NCI-H345 treated with DMSO at 0.1 percent for 48 hours (cell line): Measurements from ENCODE around the gene P3H3.

Experiments
- DNase-seq: peaks from one replicate; lab custom pipeline; 2025; ENCODE audit not compliant: unreplicated experiment; lab: John Stamatoyannopoulos, UW

Gene P3H3

GRCh38 chr12:6842075-6842474 lies 13.9 kb downstream of the P3H3 start:
- no peak for DNase-seq

GRCh38 chr12:6843118-6843902 lies 15.1 kb downstream of the P3H3 start:
- DNase-seq: no peak

DNA sequence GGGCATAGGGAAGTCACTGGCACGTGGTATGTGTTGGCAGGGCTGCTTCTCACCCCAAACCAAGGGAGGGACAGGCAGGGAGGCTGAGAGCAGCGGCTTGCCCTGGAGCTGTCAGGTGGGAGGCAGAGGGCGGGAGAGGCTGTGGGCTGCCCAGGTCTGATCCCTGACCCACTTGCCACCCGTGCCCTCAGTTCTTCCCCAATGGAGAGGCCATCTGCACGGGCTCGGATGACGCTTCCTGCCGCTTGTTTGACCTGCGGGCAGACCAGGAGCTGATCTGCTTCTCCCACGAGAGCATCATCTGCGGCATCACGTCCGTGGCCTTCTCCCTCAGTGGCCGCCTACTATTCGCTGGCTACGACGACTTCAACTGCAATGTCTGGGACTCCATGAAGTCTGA lies 17.2 kb downstream of the P3H3 start:
- no peak for DNase-seq

DNA sequence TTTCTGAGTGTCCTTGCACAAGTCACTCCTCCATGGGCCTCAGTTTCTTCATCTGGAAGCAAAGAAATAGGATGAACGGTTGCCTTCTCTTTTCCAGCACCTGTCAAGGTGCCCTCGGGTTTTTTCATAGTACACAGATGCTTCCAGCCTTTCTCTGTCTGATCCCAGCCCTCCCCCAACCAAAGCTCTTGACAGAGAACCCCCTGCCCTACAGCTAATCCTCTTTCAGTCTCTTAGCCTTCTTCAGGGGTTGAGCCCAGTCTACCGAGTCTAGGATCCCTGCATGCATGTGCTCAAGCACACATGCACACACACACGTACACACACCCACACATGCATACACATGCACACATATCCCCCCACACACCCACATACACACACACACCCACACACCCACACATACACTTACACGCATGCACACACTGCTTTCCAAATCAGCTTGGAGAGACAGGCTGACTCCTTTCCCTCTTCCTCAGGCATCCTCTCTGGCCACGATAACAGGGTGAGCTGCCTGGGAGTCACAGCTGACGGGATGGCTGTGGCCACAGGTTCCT lies 18.2 kb downstream of the P3H3 start:
- DNase-seq: no peak

DNA sequence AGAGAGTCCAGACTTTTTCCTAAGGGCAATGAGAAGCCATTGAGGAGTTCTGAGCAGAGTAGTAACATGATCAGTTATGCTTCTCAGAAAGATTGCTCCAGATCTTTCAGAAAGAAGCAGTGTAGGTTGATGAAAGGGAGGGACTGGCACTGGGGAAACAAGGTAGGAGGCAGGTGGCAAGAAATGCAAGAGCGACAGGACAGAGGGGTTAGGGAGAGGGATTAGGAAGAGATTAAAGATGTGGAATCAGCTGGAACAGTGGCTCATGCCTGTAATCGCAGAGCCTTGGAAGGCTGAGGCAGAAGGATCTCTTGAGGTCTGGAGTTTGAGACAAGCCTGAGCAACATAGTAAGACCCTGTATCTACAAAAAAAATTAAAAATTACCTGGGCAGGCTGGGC lies 19.5 kb downstream of the P3H3 start:
- no peak for DNase-seq

DNA sequence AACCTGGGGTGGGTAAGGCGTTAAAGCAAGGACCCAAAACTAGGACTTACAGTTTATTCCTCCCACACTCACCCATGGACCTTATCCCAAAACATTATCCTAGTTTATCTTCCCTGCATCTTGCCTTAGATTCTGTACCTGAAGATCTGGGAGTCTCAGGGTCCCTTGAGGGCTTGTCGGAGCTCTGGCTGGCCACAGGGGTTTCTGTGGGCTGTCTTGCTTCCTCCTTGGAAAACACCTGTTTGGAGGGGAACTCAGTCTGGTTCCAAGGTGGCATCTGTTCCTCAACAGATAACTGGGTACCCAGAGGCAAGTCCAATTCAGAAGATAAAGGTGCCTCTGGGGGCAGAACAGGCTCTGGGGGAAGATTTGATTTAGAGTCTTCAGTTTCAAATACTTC lies 21.2 kb downstream of the P3H3 start:
- no peak for DNase-seq

GRCh38 chr12:6849976-6850560 lies 21.9 kb downstream of the P3H3 start:
- no peak for DNase-seq

DNA sequence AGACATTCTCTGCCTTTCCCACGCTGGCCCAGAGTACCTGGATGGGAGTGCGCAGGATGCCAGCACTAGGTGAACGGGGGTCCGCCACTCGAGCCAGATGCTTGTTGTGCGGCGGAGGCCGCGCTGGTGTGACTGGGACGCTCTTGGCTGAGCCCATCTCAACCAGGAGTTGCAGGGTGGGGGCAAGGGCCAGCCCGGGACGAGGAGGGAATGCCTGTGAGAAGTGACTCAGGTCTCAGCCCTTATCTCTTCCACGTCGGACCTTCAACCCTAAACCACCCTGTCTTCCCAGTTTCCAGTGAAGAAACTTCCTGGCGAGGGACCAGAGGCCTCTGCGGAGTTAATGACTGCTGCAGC lies 22.6 kb downstream of the P3H3 start:
- DNase-seq: no peak

DNA sequence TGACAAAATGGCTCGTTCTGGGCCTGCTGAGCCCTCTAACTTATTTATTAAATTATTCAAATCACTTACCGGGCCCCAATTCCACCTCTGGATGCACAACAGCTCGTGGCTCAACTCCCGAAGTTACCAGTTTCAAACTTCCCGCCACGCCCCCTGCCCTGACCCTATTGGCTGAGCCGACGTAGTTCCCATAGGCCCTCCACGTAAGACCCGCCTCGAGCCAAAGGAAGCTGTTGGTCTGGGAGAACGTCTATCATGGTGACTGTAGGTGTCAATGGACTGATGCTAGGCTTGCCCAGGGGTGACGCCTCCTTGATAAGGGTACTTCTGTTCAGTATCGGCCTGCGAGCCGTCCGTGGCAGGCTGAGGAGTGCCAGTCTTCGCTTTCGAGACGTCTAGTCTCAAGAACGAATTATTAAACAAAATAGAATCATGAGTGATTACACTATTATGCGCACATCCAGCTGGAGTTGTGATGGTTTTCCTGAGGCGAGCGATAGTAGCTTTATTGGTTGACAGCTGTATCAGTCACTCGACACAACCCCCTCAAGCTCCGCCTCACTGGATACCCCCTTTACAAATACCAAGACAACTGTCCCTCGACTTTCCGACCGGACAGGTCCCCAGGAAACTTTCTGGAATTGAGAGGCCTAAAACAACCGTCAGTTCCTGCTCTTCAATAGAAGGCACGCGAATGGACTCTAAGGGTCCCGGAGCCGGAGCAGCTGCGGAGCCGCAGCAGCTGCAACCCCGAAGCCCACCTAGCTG lies 23.1 kb downstream of the P3H3 start, which contains the start of gene CDCA3:
Gene CDCA3, minus strand, starts transcription at position 134 of the 768 bp plus-strand sequence. CDS start 334 bp downstream, outside the sequence.
- DNase-seq: peak; percentile 99

DNA sequence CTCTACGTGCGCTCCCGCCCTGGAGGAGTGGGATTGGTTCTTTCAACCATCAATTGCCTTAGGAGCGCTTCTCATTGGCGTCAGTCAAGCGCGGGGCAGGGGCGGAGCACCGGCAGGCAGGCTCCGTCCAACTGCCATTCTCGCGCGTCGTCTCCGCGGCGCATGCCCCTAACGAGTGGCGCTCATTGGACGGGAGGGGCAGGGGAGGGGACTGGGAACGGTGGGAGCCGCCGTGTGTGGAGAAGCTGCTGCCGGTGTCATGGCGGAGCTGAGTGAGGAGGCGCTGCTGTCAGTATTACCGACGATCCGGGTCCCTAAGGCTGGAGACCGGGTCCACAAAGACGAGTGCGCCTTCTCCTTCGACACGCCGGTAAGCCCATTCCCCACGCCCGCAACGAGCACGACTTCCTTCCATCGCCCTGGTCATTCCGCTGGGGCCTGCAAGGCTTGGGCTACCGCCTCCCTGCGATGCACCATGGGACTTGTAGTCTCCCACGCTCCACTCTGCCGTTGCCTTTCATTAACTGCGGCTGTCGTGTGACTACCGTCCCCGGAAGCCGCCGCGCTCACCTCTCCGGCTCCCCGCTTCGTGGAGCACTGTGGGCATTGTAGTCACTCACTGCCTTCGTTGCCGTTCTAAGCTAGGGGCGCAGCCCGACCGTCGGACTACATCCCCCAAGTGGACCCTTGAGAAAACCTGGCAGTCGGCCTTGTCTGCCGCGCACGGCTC lies 23.9 kb downstream of the P3H3 start, which contains the start of gene USP5:
Gene USP5, plus strand, starts transcription at position 230 of the 730 bp plus-strand sequence. Its CDS starts 30 bp downstream, at position 260.
- DNase-seq: peak; percentile 98

- DNase-seq: no peak
Measured at GRCh38 chr12:6852651-6853354, 24.6 kb downstream of the P3H3 start.

DNA sequence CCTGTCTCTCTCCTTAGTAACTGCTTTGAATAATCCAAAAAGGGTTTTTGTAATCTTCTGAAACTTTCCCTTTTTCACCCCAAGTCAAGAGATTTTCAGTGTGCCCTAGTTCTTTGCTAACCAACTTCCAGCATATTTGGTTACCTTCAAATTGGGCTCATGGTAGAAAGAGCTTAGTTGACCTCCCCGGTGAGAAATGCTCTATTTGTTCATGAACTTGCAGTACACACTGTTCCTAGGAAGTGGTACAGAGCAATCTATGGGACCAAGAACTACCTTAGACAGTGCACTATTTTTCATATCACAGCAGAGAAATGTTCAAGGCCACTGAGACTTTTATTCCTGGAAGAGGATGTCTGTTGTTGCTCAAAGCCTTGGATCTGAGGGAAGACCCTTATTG lies 25.4 kb downstream of the P3H3 start:
- no peak for DNase-seq

DNA sequence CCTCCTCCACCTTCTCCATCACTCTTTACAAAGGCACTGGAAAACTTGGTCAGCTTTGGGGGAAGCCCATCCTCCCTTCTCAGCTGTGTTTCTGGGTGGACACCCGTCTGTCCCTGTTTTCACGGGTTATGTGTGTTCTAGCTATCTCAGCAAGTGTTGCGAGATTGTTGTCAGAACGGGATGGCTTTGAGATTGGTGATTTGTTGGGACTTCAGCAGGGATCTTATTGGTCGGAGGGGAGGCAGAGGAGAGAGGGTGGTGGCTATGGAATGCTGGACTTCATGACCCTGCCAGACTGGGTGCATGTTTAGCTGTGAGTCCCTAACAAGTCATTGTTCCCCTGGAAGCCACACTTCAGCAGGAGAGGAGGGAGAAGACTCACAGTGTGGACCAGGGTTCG lies 25.8 kb downstream of the P3H3 start:
- no peak for DNase-seq

GRCh38 chr12:6855322-6855721 lies 27.1 kb downstream of the P3H3 start:
- DNase-seq: no peak

GRCh38 chr12:6858799-6859198 lies 30.6 kb downstream of the P3H3 start:
- DNase-seq: no peak

DNA sequence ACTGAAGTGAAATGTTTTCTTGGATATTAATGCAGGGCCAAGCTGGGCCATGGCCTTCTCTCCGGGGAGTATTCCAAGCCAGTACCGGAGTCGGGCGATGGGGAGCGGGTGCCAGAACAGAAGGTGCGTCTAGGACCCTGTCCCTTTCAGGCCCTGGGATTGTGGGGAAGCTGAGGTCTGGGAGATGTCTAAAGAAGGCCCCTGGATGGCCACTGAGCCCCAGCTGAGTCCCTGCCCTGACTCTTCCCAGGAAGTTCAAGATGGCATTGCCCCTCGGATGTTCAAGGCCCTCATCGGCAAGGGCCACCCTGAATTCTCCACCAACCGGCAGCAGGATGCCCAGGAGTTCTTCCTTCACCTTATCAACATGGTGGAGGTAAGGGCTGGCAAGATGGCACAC lies 31.9 kb downstream of the P3H3 start:
- no peak for DNase-seq

DNA sequence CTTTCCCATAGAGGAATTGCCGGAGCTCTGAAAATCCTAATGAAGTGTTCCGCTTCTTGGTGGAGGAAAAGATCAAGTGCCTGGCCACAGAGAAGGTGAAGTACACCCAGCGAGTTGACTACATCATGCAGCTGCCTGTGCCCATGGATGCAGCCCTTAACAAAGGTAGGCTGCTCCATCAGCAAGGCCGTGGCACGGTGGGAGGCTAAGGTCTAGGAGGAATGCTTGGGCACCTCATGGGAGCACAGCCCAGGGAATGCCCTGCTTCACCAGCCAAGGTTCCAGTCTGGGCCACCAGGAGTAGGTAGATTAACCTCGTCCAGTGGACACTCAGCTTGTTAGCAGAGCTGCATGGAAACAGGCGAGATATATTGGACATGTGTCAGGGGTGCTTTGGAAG lies 32.7 kb downstream of the P3H3 start:
- no peak for DNase-seq

DNA sequence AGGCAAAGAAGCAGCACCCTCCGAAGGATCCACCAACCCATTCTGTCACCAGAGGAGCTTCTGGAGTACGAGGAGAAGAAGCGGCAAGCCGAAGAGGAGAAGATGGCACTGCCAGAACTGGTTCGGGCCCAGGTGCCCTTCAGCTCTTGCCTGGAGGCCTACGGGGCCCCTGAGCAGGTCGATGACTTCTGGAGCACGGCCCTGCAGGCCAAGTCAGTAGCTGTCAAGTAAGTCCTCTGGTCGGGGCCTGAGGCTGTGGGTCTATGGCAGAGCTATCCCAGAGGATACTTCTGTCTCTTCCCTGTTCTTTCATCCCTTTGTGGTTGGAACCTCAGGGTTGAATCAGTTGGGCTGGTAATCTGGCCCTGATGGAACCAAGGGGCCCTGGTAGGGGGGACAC lies 33.2 kb downstream of the P3H3 start:
- DNase-seq: no peak

DNA sequence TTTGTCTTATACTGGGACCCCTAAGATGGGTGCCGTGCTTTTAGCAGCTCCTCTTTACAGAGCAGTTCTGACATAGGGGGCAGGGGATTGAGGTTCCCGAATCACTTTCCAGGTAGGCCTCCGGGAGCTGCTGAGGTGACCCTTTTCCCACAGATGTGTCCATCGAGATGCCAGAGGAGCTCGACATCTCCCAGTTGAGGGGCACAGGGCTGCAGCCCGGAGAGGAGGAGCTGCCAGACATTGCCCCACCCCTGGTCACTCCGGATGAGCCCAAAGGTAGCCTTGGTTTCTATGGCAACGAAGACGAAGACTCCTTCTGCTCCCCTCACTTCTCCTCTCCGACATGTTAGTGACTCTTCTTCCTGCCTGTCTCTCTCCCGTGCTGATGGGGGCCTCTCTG lies 34.8 kb downstream of the P3H3 start:
- DNase-seq: no peak

DNA sequence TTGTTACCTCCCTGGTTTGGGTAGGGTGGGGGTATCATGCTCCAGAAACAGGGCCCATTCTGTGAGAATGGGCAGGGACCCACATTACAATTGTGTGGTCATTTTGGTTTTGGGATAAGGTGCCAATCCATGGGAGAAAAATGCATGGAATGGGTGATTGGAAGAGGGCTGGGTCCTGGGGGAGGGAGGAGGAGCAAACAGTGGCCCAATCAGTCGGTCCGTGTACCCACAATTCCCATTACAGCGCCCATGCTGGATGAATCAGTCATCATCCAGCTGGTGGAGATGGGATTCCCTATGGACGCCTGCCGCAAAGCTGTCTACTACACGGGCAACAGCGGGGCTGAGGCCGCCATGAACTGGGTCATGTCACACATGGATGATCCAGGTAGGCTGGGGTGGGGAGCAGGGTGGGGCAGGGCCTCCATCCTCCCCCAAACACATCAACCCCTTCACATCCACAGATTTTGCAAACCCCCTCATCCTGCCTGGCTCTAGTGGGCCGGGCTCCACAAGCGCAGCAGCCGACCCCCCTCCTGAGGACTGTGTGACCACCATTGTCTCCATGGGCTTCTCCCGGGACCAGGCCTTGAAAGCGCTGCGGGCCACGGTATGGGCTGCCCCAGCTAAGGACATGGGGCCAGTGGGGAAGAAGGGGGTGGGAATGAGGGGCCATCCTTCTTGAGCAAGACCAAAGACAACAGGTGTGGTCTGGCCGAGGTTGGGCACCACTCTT lies 35.5 kb downstream of the P3H3 start:
- DNase-seq: no peak
